DOHH2 (cell line): ENCODE measurements around the gene MBTPS1.

Source experiments
- EZH2phosphoT487 ChIP-seq: fragments of 200-600 bp; sonication (generic); IDR thresholded peaks from 2 replicates; pipeline ENCODE4 v1.6.1; 2017; ENCODE audit warnings: borderline replicate concordance, mild to moderate bottlenecking, antibody characterized with exemption, low read length, moderate library complexity, mixed read lengths
- TF ChIP-seq, protein P1 (sequence below): fragments of 200-600 bp; sonication (generic); IDR thresholded peaks from one replicate; pipeline ENCODE4 v1.5.1; 2014; ENCODE audit warnings: antibody characterized with exemption, mild to moderate bottlenecking, low read depth, low read length; ENCODE audit not compliant: poor library complexity, severe bottlenecking

DNA sequence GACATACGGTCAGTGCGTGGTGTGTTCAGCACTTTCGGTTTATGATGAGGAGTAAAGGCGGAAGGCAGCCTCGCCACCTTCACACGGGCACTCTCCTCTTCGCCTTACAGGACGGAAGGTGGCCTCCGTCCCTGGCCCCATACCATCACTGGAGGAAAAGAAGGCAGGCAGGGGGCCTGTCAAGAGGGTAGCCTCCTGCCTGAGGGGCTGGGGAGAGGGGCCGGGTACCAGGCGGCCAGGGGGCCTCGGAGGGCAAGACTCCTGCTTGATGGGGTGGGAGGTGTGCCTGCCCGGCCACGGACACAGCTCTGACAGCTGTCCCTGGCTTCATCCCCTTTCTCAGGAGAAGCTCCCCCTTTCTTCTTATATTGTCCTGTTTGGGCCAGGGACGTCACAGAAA lies 58.5 kb downstream of the MBTPS1 start:
- TF ChIP-seq, protein P1, sequence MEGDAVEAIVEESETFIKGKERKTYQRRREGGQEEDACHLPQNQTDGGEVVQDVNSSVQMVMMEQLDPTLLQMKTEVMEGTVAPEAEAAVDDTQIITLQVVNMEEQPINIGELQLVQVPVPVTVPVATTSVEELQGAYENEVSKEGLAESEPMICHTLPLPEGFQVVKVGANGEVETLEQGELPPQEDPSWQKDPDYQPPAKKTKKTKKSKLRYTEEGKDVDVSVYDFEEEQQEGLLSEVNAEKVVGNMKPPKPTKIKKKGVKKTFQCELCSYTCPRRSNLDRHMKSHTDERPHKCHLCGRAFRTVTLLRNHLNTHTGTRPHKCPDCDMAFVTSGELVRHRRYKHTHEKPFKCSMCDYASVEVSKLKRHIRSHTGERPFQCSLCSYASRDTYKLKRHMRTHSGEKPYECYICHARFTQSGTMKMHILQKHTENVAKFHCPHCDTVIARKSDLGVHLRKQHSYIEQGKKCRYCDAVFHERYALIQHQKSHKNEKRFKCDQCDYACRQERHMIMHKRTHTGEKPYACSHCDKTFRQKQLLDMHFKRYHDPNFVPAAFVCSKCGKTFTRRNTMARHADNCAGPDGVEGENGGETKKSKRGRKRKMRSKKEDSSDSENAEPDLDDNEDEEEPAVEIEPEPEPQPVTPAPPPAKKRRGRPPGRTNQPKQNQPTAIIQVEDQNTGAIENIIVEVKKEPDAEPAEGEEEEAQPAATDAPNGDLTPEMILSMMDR = no peak
- TF ChIP-seq EZH2phosphoT487 = no peak
